GM19025 (cell line): ENCODE results near the gene VPS16.

ENCODE experiments used
- ATAC-seq: cut with Tn5 transposase; IDR thresholded peaks from one replicate; pipeline ENCODE4 v1.9.1; 2021; ENCODE audit warnings: mild to moderate bottlenecking, low read depth, moderate library complexity; ENCODE audit not compliant: unreplicated experiment

VPS16 gene

DNA sequence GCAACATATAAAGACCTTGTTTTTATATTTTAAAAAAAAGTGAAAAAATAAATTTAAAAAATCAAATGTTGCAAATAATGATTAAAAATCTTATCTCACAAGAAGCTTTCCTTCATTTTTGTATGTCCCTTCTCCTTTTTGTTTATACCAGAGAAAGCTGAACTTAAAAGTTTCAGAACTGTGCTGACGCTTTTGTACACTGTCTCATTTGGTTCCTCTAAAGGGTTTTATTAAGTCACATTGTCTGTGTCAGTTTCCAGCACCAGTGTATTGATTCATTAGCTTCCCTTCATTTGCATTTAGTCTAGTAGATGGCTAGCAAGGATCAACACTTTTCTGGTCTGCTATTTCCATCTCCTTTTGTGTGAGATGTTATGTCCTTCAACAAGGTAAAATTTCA is 6.8 kb upstream of the VPS16 start:
- no peak for ATAC-seq

DNA sequence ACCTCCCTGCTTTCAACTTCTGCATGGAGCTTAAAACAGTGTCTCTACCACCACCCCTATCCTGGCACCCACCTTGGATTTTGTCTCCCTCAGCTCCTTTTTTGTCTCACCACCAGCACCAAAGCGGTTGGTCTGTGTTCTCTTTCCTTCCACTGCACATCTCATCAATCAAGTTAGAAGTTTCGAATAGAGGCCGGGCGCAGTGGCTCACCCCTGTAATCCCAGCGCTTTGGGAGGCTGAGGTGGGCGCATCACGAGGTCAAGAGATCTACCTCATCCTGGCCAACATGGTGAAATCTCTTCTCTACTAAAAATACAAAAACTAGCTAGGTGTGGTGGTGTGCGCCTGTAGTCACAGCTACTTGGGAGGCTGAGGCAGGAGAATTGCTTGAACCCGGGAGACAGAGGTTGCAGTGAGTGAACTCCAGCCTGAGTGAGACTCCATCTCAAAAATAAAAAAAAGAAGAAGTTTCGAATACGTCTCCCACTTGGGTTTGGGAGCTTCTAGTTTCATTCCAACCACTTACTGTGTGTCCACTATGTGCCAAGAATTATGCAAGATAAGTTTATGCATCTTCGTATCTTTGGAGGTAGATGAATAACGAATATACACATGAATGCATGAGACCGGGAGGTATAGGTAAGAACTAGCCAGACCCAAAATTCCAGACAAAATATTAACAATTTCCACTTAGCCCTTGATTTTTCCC is 6.0 kb upstream of the VPS16 start:
- ATAC-seq = no peak

DNA sequence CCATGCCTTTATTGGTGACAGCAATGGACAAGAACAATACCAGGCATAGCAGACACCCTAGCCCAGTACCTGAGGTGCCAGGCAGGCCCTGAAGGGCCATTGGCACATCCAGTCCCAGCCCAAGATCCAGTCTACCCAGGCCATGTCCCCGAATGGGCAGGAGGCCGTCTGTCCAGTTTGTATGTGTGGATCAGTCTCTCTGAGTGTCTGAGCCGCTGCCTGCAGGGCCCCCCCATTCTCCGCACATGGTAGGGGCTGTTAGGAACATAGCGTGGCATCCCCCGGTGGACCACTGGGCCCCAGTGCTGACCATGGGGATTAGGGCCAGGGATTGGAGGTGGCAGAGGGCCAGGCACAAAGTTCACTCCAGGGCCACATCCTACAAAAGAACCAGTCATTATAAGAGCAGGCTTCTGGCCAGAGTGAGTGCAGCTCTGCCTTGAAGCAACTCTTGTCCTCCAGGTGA is 5.2 kb upstream of the VPS16 start:
- ATAC-seq = no peak

DNA sequence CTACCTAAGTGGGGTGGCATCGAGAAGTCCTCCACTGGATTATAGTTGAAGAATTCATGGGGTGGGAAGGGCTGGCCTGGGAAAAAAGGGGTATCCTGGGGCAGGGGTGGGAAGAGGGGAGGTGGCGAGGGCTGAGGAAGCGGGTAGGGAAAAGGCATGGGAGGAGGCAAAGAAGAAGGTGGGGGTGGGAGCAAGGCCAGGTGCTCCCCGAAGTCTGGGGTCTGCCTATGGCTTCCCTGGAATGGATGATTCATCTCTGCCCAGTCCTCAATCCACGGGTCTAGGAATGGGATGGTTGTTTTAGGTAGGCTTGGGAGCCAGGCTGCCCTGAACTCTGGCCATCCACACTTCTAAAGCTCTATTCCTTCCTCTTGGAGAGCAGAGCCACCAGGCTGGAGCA is 4.5 kb upstream of the VPS16 start:
- no peak for ATAC-seq

DNA sequence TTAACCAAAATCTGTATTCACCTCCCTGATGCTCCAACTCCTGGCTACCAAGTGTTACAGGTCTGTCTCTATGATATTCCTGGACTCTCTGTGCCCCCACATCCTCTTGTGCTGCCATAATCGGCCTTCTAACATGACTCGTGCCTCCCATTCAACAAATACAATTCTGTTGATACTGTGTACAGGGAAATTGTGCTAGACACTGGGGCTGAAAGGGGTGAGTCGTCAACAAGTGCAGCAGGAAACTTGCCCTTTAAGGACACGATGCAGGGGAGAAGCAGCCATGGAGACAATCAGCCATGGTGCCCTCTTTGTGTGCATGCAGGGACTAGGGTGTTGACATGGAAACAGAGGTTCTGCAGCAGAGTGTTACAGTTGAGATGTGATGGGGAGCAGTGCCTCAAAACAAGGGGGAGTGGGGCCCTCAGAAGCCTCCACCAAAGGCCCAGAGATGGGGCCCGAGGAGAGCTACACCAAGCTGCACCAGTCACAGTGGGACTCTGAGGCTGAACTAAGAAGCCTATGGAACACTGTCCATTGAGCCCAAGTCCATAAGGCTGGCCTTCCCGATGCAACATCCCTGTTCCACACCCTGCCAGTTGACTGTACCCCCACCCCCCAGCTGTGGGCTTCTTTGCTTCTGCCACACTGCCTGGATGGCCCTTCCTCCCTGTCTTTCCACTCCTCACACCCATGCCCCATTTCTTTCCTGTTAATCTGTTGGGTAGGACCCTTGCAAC is 3.2 kb upstream of the VPS16 start:
- ATAC-seq = no peak

DNA sequence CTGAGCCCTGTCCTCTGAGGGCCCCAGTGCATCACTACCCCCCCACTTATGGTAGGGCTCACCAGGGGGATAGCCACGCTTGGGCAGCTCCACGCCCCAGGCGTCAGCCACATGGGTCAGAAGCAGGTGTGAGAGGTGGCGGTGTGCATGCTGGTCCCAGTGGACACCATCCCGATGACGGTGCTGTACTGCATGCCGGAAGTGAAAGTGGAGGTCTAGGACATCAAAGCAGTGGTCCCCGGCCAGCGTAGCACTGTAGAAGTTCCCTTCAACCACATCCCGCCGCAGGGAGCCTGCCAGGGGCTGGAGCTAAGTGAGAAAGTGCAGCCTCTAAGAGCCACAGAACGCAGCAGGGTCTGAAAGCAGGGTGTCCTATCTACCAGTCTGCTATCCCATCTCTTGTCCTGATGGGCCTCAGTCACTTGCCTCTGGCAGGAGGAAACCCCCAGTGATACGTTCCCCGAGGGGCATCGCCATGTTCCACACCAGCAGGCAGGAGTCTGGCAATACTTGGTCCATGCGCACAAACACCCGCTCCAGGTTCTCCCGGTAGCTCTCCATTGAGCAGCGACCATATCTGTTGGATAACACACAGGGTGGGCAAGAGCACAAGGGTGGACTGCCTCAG is 2.3 kb upstream of the VPS16 start:
- no peak for ATAC-seq

DNA sequence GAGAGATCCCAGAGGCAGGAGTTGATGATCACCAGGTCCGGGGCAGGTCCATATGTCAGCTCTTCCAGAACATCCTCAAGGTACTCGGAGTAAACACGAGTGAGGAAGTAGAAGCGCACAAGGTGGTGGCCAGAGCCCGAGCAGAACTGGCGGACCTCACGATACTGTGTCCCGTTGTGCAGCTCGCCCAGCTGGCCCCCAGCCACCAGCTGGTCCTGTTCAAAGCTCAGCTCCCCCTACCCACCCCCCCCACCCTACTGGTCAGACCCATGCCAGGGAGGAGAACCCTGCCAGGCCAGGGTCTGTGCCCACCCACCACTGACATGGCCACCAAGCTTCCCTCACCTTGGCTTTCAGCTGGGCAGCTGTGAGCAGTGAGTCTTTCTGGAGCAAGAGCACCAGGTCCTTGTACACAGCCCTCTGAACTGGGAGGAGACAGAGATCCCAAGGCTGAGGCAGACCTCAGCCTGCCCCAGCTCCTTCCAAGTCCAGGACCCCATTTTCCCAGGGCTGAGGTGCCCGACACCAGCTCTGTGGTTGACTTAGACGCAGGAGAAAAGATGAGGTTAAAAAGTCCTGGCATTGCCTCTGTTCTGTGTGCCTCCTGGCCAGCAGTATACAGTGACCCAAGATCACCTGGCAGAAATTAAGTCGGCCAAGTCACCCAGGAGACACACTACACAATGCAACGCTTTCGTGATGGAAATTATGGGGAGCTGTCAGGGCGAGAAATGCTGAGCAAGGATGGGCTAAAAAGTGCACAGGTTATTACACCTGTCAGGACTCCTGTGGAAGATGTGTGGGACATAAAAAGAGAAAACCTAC is 1.5 kb upstream of the VPS16 start:
- ATAC-seq = no peak

DNA sequence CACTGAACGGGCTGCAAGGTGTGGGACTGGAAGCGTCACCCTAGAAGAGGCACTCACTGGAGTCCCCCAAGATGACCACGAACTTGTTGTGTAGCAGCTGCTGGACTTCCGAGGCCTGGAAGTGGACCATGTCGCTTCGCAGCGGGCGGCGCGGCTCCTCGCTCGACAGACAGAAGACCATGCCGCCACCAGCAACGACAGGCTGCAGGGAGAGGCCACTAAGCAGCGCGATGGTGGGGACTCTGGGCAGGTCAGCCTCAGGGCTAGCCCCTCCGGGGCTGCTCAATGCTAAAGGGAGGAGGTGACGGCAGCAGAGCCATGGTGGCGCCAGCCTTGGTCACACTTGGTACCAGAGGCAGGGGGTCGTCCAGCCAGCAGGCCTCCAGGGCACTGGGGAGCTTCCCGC is 810 bp upstream of the VPS16 start:
- ATAC-seq = no peak

DNA sequence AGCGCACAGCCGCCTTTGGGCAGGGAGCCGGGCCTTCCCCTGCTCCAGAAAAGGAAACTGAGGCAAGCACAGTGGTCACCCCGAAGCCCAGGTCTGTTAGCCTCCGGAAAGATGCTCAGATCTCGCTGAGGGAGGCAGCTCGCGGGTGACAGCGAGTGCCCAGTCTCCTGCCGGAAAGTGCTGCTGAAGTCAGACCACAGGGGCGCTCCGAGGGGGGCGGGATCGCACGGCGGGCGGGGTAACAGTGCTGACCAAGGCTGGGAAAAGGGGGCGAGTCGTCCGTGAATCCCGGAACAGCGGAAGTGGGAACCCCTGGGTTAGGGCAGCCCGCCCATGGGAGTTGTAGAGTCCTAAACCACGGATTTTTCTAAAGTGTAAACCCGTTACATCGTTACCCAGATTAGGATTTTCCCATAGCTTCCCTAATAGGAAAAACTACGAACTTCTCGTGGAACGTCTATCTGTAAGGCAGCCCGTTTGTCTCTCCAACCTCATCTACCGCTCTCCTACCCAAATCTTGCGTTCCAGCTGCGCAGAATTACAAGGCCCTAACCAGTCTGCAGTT is 504 bp downstream of the VPS16 start:
- ATAC-seq = peak; percentile 24

DNA sequence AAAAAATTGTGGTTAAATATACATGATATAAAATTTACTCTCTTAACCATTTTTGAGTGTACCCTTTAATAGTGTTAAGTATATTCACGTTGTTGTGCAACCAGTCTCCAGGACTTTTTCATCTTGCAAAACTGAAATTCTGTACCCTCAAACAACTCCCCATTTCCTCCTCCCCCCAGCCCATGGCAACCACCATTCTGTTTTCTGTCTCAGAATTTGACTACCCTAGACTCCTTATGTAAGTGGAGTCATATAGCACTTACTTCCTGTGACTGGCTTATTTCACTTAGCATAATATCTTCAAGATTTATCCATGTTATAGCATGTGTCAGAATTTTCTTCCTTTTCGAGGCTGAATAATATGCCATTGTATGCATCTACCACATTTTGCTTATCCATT is 5.1 kb downstream of the VPS16 start:
- no peak for ATAC-seq

DNA sequence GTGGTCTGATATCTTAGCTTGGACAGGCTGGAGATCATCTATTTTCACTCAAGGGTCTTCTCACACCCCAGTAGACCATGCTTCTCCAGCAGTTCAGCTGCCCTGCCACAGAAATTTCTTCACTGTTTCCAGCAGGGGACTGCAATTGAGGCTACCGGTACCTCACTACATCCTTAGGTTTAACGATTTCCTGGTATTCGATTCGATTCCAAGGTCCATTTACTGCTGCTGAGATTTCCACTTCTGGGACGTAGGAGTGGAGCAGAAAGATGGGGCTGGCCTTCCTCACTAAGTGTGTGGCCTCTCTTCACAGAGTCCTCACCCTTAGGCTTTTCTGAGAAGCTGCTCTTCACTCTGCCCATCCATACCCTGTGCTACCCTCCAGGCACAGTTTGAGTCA is 6.2 kb downstream of the VPS16 start:
- ATAC-seq = no peak

DNA sequence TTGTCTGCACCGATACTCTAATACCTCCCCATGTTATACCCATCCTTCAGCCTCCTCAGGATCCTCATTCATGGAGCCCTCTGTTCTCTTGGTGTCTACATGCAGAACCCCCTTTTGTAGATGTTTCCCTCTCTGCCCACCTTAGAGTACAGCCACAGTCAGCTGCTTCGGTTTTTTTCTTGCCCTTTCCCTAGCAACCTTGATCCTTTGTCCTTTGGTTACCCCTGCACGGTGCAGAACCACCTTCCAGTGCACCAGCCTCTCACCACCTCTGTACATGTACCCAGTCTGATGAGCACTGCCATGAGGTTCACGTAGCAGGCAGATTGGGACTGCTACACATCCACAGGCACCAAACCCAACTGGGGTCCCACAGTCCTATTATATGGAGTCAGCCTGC is 7.3 kb downstream of the VPS16 start:
- no peak for ATAC-seq

DNA sequence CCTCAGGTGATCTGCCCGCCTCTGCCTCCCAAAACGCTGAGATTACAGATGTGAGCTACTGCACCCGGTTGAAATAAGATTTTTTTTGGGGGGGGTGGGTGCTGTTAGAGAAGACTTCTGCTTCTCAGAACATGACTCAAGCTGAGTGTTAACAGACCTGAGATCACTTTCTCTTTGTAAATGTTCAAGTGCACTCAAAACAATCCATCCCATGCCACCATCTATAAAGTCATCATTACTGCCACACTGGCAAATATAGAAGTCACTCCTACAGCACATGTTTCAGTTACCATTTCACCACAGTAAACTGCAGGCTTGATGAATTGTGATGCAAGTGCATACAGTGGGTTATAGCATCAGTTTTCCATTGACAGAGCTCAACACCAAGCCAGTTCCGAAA is 9.0 kb downstream of the VPS16 start:
- ATAC-seq = no peak

DNA sequence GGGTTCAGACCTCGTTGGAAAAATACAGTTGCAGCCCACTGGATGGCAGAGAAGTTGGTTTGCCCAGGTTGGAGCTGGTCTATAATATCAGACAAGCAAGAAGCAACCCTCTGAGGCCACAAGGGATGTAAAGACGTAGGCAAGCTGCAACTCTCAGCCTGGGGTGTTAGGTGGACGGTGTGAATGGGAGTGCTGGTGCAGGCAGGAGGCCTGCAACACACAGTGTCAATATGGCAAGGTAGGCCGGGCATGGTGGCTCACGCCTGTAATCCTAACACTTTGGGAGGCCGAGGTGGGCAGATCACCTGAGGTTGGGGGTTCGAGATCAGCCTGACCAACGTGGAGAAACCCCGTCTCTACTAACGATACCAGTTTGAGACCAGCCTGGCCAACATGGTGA is 10.5 kb downstream of the VPS16 start:
- no peak for ATAC-seq

DNA sequence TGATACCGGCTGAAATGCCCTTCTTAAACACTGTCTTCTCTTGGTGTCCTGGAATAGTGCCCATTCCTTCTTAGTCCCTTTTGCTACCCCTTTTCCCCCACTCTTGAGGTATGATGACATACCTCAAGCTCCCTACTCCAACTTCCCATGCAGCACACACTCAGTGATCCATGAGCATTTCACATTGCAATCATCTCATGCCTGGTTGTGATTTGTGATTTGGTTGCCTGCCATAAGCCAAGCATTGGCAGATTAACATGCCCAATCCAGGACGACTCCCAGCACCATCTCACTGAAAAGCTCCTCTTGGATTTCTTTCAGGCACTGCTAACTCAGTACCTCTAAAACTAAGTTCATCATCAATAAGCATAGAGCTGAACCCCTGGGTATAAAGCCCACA is 18.0 kb downstream of the VPS16 start:
- ATAC-seq = no peak

DNA sequence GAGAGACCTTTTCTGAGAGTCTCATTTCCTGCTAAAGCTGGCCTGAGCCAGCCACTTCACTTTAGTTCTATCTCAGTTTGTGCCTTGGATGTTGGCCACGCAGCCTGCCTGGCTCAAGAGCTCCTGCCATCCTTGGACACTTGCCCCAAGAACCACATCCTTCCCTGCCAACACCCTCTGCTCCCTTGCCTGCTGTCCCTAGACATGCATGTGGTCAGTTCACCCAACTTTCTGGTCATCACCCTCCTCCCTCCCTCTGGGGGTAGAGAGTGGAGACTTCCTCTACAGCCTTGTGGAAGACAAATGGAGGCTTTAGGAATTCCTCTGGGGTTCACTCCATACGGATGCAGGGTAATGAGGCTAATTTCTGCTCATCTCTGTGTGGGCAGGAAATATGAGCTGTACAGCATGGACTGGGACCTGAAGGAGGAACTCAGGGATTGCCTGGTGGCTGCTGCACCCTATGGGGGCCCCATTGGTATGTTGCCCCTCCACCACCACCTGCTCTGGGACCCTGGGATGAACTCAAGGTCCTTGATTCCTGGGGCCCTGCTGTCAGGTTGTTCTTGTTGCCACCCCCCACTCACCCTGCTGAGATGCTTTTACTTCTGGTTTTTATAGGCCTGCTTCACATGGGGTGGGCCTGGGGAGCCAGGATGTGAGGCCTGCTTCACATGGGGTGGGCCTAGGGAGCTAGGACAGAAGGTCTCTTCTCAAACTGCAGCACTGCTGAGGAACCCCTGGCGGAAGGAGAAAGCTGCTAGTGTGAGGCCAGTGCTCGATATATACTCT is 19.0 kb downstream of the VPS16 start:
- no peak for ATAC-seq

DNA sequence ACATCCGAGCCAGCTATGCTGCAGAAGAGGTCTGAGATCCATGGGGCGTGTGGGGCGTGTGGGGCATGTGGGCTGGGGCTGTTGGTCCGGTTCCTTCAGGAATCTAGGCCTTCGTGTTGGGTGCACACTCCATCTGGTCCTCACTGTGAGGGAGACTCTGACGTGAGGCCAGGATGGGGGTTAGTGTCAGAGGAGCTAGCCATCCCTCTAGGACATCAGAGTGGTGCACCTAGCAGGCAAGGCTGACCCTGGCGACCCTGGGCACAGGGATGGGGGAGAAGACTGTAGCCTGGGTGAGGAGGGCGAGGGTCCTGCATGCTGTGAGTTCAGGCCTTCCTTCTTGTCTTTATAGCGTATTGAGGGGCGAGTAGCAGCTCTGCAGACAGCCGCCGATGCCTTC is 24.1 kb downstream of the VPS16 start:
- no peak for ATAC-seq

DNA sequence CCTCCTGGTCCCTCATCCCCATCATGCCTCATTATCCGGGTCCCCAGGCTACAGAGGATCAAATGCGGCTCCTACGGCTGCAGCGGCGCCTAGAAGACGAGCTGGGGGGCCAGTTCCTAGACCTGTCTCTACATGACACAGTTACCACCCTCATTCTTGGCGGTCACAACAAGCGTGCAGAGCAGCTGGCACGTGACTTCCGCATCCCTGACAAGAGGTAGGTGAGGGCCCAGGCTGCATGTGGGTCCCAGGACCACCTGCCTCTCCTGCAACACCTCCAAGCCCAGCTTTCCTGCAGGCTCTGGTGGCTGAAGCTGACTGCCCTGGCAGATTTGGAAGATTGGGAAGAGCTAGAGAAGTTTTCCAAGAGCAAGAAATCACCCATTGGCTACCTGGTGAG is 24.6 kb downstream of the VPS16 start:
- no peak for ATAC-seq

DNA sequence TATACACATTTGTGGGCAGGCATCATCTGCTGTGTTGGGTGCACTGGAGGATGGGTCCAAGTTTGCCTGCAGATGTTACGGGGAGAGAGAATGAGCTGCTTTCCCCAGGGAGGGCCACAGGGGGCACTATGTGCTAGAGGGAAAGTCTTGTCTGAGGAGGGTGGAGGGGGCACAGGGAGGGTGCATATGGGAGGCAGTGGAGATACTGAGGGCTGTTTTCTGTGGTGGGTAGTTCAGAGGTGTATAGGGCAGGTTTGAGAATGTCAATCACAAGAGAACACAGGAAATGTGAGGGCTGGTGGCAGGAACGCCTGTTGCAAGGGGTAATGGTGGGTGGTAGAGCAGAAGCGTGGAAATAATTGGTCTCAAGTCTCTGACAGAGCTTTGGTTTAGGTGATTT is 25.1 kb downstream of the VPS16 start:
- ATAC-seq = no peak

DNA sequence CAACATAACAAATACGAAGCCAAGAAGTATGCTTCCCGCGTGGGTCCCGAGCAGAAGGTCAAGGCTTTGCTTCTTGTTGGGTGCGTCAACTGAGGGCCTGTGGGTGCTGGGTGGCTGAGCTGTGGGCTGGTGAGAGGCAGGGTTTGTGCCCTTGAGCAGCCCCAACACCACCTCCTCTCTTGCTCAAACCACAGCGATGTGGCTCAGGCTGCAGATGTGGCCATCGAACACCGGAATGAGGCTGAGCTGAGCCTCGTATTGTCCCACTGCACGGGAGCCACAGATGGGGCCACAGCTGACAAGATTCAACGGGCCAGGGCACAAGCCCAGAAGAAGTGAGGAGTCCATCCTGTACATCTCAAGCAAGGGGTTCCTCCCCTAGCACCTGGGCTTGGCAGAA is 25.7 kb downstream of the VPS16 start:
- no peak for ATAC-seq
